ENCODE data around the gene RBMS3. TPM values are rescaled to one million over a fixed set of nuclear protein-coding genes. Genes with fewer than 3 reads are reported as not detected.
A peak's percentile ranks its signal among the peaks of the same experiment; 100 is the strongest.

The RBMS3 gene
- total and polyA plus RNA-seq, 12 donors: 8.7 to 90.1 (median 51.2) TPM

DNA sequence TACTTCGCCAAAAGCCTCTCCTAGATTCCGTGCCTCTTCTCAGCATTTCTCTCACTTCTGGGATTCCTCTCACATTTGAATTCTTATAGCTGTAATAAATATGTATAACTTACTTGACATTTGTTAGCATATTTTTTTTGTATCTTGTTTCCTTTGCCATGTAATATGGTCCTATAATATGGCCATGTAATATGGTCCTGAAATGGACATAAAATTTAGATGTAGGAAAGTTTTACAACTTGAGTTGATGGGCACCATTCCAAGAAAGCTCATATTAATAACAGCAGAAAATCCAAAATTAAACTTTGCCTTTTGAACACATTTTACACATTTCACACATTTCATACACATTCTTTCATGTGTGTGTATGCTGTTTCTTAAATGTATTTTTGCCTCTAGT is 480.6 kb downstream of the RBMS3 start:
- intact Hi-C loops (cut with DNase I): no loop called here
- WGBS, 4 donors: 93 to 100% (median 96%) methylated on average over 2 of the region's 2 CpGs

GRCh38 chr3:29763115-29763514 is 482.2 kb downstream of the RBMS3 start:
- Histone ChIP-seq H3K9me3 (replicated peaks in 1 of 3) (no peaks in the 10 kb centered on the region), H3K36me3 (replicated peaks in 1 of 2) (no peaks in the 10 kb centered on the region), H3K27ac (no peak overlapping the region), H3K4me1 (replicated peaks in 1 of 2) (peaks cover 15 to 43% of the 10 kb centered on the region in 2 donors), H3K27me3 (no peaks in the 10 kb centered on the region), H3K4me3 (no peak overlapping the region)
- TF ChIP-seq CTCF (IDR thresholded peaks at IDR 0.05) (no peak), POLR2A (IDR thresholded peaks at IDR 0.05) (no peak)
- 90 to 100% (median 96%) methylated on average over 1 of the region's 1 CpG for WGBS, 4 donors
- DNase-seq: no peak
- intact Hi-C loops (cut with DNase I): no loop called here

More for the DNA sequence above, 480.6 kb downstream of the RBMS3 start:
- no peaks in the 10 kb centered on the region for H3K27me3 ChIP-seq
- no peak for TF ChIP-seq POLR2A (IDR thresholded peaks at IDR 0.05)
- TF ChIP-seq CTCF (IDR thresholded peaks at IDR 0.05): no peak
- H3K9me3 ChIP-seq (replicated peaks in 1 of 3): no peaks in the 10 kb centered on the region
- peaks cover 20 to 53% of the 10 kb centered on the region in 2 donors for H3K4me1 ChIP-seq (replicated peaks in 1 of 2)
- H3K27ac ChIP-seq: no peak overlapping the region
- no peak overlapping the region for H3K4me3 ChIP-seq
- H3K36me3 ChIP-seq (replicated peaks in 1 of 2): no peaks in the 10 kb centered on the region
- no peak for DNase-seq

DNA sequence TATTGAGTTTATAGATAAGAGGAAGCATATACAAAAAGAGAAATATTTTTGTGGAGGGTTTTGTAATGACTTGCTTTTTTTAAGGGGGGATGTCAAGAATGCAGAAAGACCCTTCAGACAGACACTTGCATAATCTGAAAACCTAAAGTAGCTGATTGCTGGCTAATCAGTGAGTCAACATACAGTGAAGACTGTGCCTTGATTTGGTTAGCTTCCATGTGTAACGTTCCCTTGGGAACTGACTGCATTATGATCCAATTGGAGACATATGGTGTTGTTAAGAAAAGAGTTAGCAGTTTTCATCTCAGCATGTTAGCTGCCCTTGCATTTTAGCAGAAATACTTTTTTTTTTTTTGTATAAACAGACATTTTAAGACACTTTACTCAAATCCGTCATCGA is 483.2 kb downstream of the RBMS3 start:
- Histone ChIP-seq H3K9me3 (replicated peaks in 1 of 3) (no peaks in the 10 kb centered on the region), H3K27me3 (no peaks in the 10 kb centered on the region), H3K4me1 (replicated peaks in 1 of 2) (peaks cover 8 to 34% of the 10 kb centered on the region in 2 donors), H3K36me3 (replicated peaks in 1 of 2) (no peaks in the 10 kb centered on the region), H3K27ac (no peak overlapping the region), H3K4me3 (no peak overlapping the region)
- 75 to 78% (median 77%) methylated on average over 3 of the region's 3 CpGs for WGBS, 4 donors
- TF ChIP-seq POLR2A (IDR thresholded peaks at IDR 0.05) (no peak), CTCF (IDR thresholded peaks at IDR 0.05) (no peak)
- intact Hi-C loops (cut with DNase I): no loop called here
- DNase-seq: no peak

DNA sequence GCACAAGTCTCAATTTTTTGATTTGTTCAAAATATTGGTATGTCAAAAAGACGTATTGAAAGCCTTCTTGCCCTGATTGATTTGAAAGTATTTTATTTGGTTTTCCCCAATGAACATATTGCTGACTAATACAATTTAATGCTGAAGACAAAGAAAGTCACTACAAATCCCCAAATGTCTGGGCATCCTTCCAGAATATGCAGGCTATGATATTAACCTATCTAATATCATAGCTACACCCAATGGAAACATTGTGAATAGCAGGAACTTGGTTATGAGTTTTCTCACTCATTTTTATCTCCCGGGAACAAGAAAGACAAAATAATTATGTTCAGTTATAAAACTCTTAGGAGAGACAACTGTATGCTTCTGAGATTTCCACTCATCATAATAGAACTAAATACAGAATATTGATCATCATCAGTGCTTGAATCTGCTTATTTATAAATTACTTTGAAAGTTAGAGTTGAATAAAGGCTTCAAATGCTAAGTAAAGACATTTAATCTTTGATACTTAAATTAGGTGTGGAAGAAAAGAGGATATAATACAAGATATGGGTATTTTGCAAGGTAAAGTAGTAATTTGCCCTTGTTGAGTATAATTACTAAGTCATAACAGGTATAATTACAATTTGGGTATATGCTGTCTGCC is 483.9 kb downstream of the RBMS3 start:
- Histone ChIP-seq H3K36me3 (replicated peaks in 1 of 2) (no peaks in the 10 kb centered on the region), H3K27me3 (no peaks in the 10 kb centered on the region), H3K4me3 (no peak overlapping the region), H3K4me1 (replicated peaks in 1 of 2) (peaks cover 2 to 27% of the 10 kb centered on the region in 2 donors), H3K27ac (no peak overlapping the region), H3K9me3 (replicated peaks in 1 of 3) (no peaks in the 10 kb centered on the region)
- TF ChIP-seq CTCF (IDR thresholded peaks at IDR 0.05): peak; percentile 36 to 90 (median 70)
- no peak for TF ChIP-seq POLR2A (IDR thresholded peaks at IDR 0.05)
- DNase-seq: peak in 5 of 7 donors; percentile 48 to 70 (median 60)
- intact Hi-C loops (cut with DNase I): no loop called here
- WGBS, 4 donors: 20 to 26% (median 22%) methylated on average over 2 of the region's 2 CpGs
